ENCODE data around the gene RRBP1.

- TF ChIP-seq CTCF (conservative IDR thresholded peaks at IDR 0.05; ENCODE audit: low read length) (no peak; the same call in 1 of the 2 replicates), EZH2phosphoT487 (IDR thresholded peaks at IDR 0.05; ENCODE audit: borderline replicate concordance) (no peak)
These were observed 18.6 kb upstream of the RRBP1 start for GRCh38 chr20:17700637-17701036.
